SK-N-SH (cell line): ENCODE results near the gene EXOC3.

Experiments
- CHD2 ChIP-seq: fragments of 150-350 bp; IDR thresholded peaks from 2 replicates; pipeline ENCODE4 v1.6.1; 2018; ENCODE audit warnings: low read length; ENCODE audit not compliant: partially characterized antibody
- EP300 ChIP-seq, 2 experiments: IDR thresholded peaks; 2 replicates each; pipeline versions ENCODE4 v1.4.0 to v1.6.1; 2012; ENCODE audit warnings: borderline replicate concordance in 1 of 2, low read depth in 1 of 2, low read length in 1 of 2
- EZH2phosphoT487 ChIP-seq: fragments of 200-600 bp; sonication (generic); IDR thresholded peaks from 2 replicates; pipeline ENCODE4 v1.6.1; 2017; ENCODE audit warnings: low read depth, mixed run types, mild to moderate bottlenecking, antibody characterized with exemption, moderate library complexity, borderline replicate concordance
- FOXJ3 ChIP-seq: sonication (generic); formaldehyde crosslinking; IDR thresholded peaks from 2 replicates; pipeline ENCODE4 v1.5.1; 2020; ENCODE audit warnings: mild to moderate bottlenecking, missing genetic modification reagents
- FOXM1 ChIP-seq: IDR thresholded peaks from 2 replicates; pipeline ENCODE4 v1.4.0; 2012; ENCODE audit warnings: low read depth, mild to moderate bottlenecking
- JUND ChIP-seq: IDR thresholded peaks from 2 replicates; pipeline ENCODE4 v1.4.0; 2012
- MXI1 ChIP-seq: IDR thresholded peaks from 2 replicates; pipeline ENCODE4 v1.6.1; 2012; ENCODE audit warnings: mild to moderate bottlenecking, low read depth, low read length, improper control_type of control experiment
- POLR2AphosphoS5 ChIP-seq: IDR thresholded peaks from 2 replicates; pipeline ENCODE4 v1.6.1; 2012; ENCODE audit warnings: low read depth, low read length
- RFX5 ChIP-seq: IDR thresholded peaks from 2 replicates; pipeline ENCODE4 v1.6.1; 2012; ENCODE audit warnings: mild to moderate bottlenecking, improper control_type of control experiment, low read length
- RXRA ChIP-seq: IDR thresholded peaks from 2 replicates; pipeline ENCODE4 v1.4.0; 2012; ENCODE audit warnings: low read depth, mild to moderate bottlenecking, borderline replicate concordance
- TEAD4 ChIP-seq: IDR thresholded peaks from 2 replicates; pipeline ENCODE4 v1.4.0; 2012; ENCODE audit warnings: mild to moderate bottlenecking, borderline replicate concordance; ENCODE audit not compliant: insufficient read depth
- YY1 ChIP-seq: IDR thresholded peaks from 2 replicates; pipeline ENCODE4 v1.4.0; 2012; ENCODE audit warnings: low read depth, mild to moderate bottlenecking
- TF ChIP-seq, protein P1 (sequence below): fragments of 200-600 bp; sonication (generic); IDR thresholded peaks from 2 replicates; pipeline ENCODE4 v1.6.1; 2017; ENCODE audit warnings: antibody characterized with exemption, mild to moderate bottlenecking, moderate library complexity
- TF ChIP-seq, protein P2 (sequence below): IDR thresholded peaks from 2 replicates; pipeline ENCODE4 v1.4.0; 2012; ENCODE audit warnings: low read depth

DNA sequence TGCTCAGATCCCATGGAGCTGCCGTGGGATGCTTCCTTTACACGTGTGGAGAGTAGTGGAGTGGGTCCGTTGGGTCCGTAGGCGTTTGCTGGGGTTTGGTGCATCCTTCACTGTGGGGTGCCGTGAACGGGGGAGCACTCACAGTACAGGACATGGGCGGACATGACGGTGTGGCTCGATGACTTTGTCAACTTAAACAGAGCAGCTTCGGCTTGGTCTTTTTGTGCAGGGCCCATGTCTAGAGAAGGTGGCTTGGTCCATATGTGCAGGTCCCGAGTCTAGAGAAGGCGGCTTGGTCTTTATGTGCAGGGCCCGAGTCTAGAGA, 26.4 kb upstream of the EXOC3 start:
- TF ChIP-seq EZH2phosphoT487 (no peak), RXRA (no peak), MXI1 (no peak), FOXJ3 (CRISPR knock-in tag) (no peak), JUND (no peak), EP300 (IDR thresholded peaks at IDR 0.05; ENCODE audit: borderline replicate concordance in 1 of 2, low read depth in 1 of 2, low read length in 1 of 2) (no peak), YY1 (no peak), FOXM1 (no peak), TEAD4 (no peak), POLR2AphosphoS5 (no peak), RFX5 (no peak), CHD2 (no peak)
- TF ChIP-seq, protein P1, sequence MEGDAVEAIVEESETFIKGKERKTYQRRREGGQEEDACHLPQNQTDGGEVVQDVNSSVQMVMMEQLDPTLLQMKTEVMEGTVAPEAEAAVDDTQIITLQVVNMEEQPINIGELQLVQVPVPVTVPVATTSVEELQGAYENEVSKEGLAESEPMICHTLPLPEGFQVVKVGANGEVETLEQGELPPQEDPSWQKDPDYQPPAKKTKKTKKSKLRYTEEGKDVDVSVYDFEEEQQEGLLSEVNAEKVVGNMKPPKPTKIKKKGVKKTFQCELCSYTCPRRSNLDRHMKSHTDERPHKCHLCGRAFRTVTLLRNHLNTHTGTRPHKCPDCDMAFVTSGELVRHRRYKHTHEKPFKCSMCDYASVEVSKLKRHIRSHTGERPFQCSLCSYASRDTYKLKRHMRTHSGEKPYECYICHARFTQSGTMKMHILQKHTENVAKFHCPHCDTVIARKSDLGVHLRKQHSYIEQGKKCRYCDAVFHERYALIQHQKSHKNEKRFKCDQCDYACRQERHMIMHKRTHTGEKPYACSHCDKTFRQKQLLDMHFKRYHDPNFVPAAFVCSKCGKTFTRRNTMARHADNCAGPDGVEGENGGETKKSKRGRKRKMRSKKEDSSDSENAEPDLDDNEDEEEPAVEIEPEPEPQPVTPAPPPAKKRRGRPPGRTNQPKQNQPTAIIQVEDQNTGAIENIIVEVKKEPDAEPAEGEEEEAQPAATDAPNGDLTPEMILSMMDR: no peak
- TF ChIP-seq, protein P2, sequence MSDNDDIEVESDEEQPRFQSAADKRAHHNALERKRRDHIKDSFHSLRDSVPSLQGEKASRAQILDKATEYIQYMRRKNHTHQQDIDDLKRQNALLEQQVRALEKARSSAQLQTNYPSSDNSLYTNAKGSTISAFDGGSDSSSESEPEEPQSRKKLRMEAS: no peak
